Uterus (tissue), 4 donors: ENCODE results near the gene LSAMP. TPM values are rescaled to one million over a fixed set of nuclear protein-coding genes. Genes with fewer than 3 reads are reported as not detected.

ENCODE experiments used
- DNase-seq, 2 donors: peaks; one replicate each; pipeline ENCODE4 v3.0.0-alpha.2; 2019 to 2020
- H3K27ac ChIP-seq, 2 donors: fragments of 200-600 bp; sonication (generic); 1 replicate in 1 of 2; 2 replicates in 1 of 2; pipeline ENCODE4 v1.5.1; 2016 to 2018
- H3K27me3 ChIP-seq, 2 donors: fragments of 200-600 bp; sonication (generic); one replicate each; pipeline ENCODE4 v1.5.1; 2018 to 2019; ENCODE audit warnings: control low read depth in 1 of 2
- H3K36me3 ChIP-seq, 2 donors: fragments of 200-600 bp; sonication (generic); one replicate each; pipeline ENCODE4 v1.5.1; 2019; ENCODE audit warnings: control low read depth in 1 of 2
- H3K4me1 ChIP-seq, 2 donors: fragments of 200-600 bp; sonication (generic); one replicate each; pipeline ENCODE4 v1.5.1; 2018 to 2019; ENCODE audit warnings: control low read depth in 1 of 2
- H3K4me3 ChIP-seq, 2 donors: fragments of 200-600 bp; sonication (generic); 1 replicate in 1 of 2; 2 replicates in 1 of 2; pipeline ENCODE4 v1.5.1; 2018 to 2019; ENCODE audit warnings: mild to moderate bottlenecking in 1 of 2
- H3K9me3 ChIP-seq, 2 donors: fragments of 200-600 bp; sonication (generic); one replicate each; pipeline ENCODE4 v1.5.1; 2019; ENCODE audit warnings: control low read depth in 1 of 2
- CTCF ChIP-seq, 4 experiments: fragments of 200-600 bp in 2 of 4; fragments of 450-650 bp in 2 of 4; sonication (generic) in 2 of 4; IDR thresholded peaks; one replicate each; pipeline ENCODE4 v1.5.1; 2016 to 2019; ENCODE audit warnings: antibody characterized with exemption in 4 of 4, mild to moderate bottlenecking in 2 of 4, moderate library complexity in 1 of 4
- POLR2A ChIP-seq, 2 donors: fragments of 450-650 bp; IDR thresholded peaks; one replicate each; pipeline ENCODE4 v1.6.1; 2016; ENCODE audit warnings: antibody characterized with exemption in 2 of 2, mild to moderate bottlenecking in 1 of 2, moderate library complexity in 1 of 2
- intact Hi-C: fragments of 100-400 bp; cut with DNase I; formaldehyde crosslinking; loops from one replicate; pipeline ENCODE4 v1.15.1; 2023; ENCODE audit warnings: low total_unique reads
- total RNA-seq, 4 donors: library from RNA; depleted of rRNA in 3 of 4; stranded (reverse); fragments of >200 nt in 3 of 4; gene quantifications; one replicate each; pipeline versions ENCODE4 v1.1.0 to v1.2.4, GENCODE V29; 2014 to 2023
- donor health status: DM: yes; HTN: yes; CAD: no.

LSAMP gene
- total RNA-seq, 4 donors from 2014 or later: 0.26 to 25.8 (median 1.8) TPM

GRCh38 chr3:116253511-116253910, 191.8 kb downstream of the LSAMP start:
- no peaks in the 10 kb centered on the region for H3K4me1 ChIP-seq
- TF ChIP-seq CTCF (IDR thresholded peaks at IDR 0.05) (no peak), POLR2A (IDR thresholded peaks at IDR 0.05) (no peak)
- no peak overlapping the region for H3K4me3 ChIP-seq
- intact Hi-C loops: no loop called here
- no peak overlapping the region for H3K27ac ChIP-seq
- H3K9me3 ChIP-seq: no peaks in the 10 kb centered on the region
- H3K27me3 ChIP-seq: no peaks in the 10 kb centered on the region
- no peak for DNase-seq
- H3K36me3 ChIP-seq: no peaks in the 10 kb centered on the region

GRCh38 chr3:116247605-116248004, 197.7 kb downstream of the LSAMP start:
- no peaks in the 10 kb centered on the region for H3K36me3 ChIP-seq
- no peaks in the 10 kb centered on the region for H3K27me3 ChIP-seq
- no peak for TF ChIP-seq CTCF (IDR thresholded peaks at IDR 0.05)
- TF ChIP-seq POLR2A (IDR thresholded peaks at IDR 0.05): no peak
- H3K27ac ChIP-seq: no peak overlapping the region
- H3K9me3 ChIP-seq: no peaks in the 10 kb centered on the region
- intact Hi-C loops: no loop called here
- no peaks in the 10 kb centered on the region for H3K4me1 ChIP-seq
- H3K4me3 ChIP-seq: no peak overlapping the region
- no peak for DNase-seq

- no peak for TF ChIP-seq POLR2A (IDR thresholded peaks at IDR 0.05)
- TF ChIP-seq CTCF (IDR thresholded peaks at IDR 0.05): no peak
- H3K27ac ChIP-seq: no peak overlapping the region
- no peak overlapping the region for H3K4me3 ChIP-seq
- no peaks in the 10 kb centered on the region for H3K9me3 ChIP-seq
- H3K36me3 ChIP-seq: no peaks in the 10 kb centered on the region
- no peak for DNase-seq
- H3K4me1 ChIP-seq: no peaks in the 10 kb centered on the region
- intact Hi-C loops: no loop called here
- H3K27me3 ChIP-seq: no peaks in the 10 kb centered on the region
These were observed 198.8 kb downstream of the LSAMP start for GRCh38 chr3:116246406-116246980.

- no peak for DNase-seq
- TF ChIP-seq POLR2A (IDR thresholded peaks at IDR 0.05) (no peak), CTCF (IDR thresholded peaks at IDR 0.05) (no peak)
- H3K27ac ChIP-seq: no peak overlapping the region
These were observed 202.5 kb downstream of the LSAMP start for GRCh38 chr3:116242825-116243224.

DNA sequence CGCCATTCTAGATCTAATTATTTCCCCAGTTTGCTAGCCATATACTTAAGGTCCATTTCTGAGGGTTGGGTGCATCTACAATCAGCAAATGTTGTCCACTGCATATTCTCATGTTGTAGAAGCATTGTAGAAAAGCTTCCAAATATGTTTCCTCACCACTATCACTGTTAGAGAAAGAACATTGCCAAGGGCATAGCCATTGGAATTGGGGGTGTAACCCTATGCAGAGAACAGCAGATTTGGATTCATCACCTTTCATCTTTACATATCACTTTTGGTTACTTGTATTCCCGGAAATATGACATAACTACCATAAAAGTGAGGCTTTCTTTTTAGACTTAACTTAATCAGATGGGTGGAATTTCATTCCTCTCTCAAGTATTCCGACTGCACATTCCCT, 203.6 kb downstream of the LSAMP start:
- H3K4me3 ChIP-seq: no peak overlapping the region
- no peaks in the 10 kb centered on the region for H3K27me3 ChIP-seq
- intact Hi-C loops: no loop called here
- H3K27ac ChIP-seq: no peak overlapping the region
- H3K4me1 ChIP-seq: no peaks in the 10 kb centered on the region
- no peak for DNase-seq
- H3K36me3 ChIP-seq: no peaks in the 10 kb centered on the region
- no peaks in the 10 kb centered on the region for H3K9me3 ChIP-seq
- no peak for TF ChIP-seq POLR2A (IDR thresholded peaks at IDR 0.05)
- no peak for TF ChIP-seq CTCF (IDR thresholded peaks at IDR 0.05)

More at GRCh38 chr3:116242825-116243224, 202.5 kb downstream of the LSAMP start:
- intact Hi-C loops: no loop called here
- H3K27me3 ChIP-seq: no peaks in the 10 kb centered on the region
- H3K4me1 ChIP-seq: no peaks in the 10 kb centered on the region
- no peak overlapping the region for H3K4me3 ChIP-seq
- H3K36me3 ChIP-seq: no peaks in the 10 kb centered on the region
- H3K9me3 ChIP-seq: no peaks in the 10 kb centered on the region
